Panc1 (cell line): ENCODE data around the gene FCRL4. TPM values are rescaled to one million over a fixed set of nuclear protein-coding genes. Genes with fewer than 3 reads are reported as not detected.

ENCODE experiments used
- total RNA-seq: library from RNA; stranded (reverse); gene quantifications from one replicate; pipeline ENCODE4 v1.2.1, GENCODE V29; 2021; ENCODE audit not compliant: unreplicated experiment

The FCRL4 gene
- total RNA-seq, 1 experiment from 2014 or later: not detected

Other genes starting within 250 kb of the FCRL4 start
- gene FCRL5, start 45.6 kb downstream of the FCRL4 start, total RNA-seq: not detected
- not detected for gene FCRL3, start 102.7 kb upstream of the FCRL4 start, total RNA-seq
- gene FCRL2, start 179.0 kb upstream of the FCRL4 start, total RNA-seq: not detected
- gene FCRL1, start 222.0 kb upstream of the FCRL4 start, total RNA-seq: not detected
- not detected for gene CD5L, start 243.7 kb upstream of the FCRL4 start, total RNA-seq